ENCODE measurements around the gene FAM114A1.

Gene FAM114A1

GRCh38 chr4:38858097-38858420 lies 9.5 kb upstream of the FAM114A1 start:
- DNase-seq (ENCODE audit: low read depth in 2 of 2): no peak

GRCh38 chr4:38859501-38859900 lies 8.1 kb upstream of the FAM114A1 start:
- DNase-seq (ENCODE audit: low read depth in 2 of 2): no peak

GRCh38 chr4:38860788-38861424 lies 6.7 kb upstream of the FAM114A1 start:
- DNase-seq (ENCODE audit: low read depth in 2 of 2): no peak

- DNase-seq (ENCODE audit: low read depth in 2 of 2): no peak
Measured at GRCh38 chr4:38861791-38862190, 5.8 kb upstream of the FAM114A1 start.

GRCh38 chr4:38865445-38865844 lies 2.2 kb upstream of the FAM114A1 start:
- no peak for DNase-seq (ENCODE audit: low read depth in 2 of 2)

DNA sequence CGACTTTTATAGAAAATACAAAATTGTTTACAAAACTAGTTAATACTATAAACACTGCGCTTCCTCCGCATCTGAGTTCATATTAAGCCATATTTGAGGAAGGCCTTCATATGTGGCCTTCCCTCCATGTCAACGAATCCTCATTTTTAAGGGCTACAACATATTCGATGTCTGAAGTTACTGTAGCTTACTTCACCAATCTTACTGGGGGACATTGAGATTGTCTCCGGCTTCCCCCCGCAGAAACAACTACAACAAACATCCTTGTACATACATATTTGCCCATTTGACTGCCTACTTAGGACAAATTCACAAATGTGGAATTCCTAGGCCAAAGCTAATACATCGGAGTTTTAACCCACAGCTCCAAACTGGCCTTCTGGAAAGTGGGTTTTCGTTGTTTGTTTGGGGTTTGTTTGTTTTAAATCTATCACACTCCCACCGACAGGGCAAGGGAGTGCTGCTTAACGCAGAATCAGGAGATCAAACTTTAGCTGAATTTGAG lies 581 bp upstream of the FAM114A1 start:
- DNase-seq (ENCODE audit: low read depth in 2 of 2): no peak

DNA sequence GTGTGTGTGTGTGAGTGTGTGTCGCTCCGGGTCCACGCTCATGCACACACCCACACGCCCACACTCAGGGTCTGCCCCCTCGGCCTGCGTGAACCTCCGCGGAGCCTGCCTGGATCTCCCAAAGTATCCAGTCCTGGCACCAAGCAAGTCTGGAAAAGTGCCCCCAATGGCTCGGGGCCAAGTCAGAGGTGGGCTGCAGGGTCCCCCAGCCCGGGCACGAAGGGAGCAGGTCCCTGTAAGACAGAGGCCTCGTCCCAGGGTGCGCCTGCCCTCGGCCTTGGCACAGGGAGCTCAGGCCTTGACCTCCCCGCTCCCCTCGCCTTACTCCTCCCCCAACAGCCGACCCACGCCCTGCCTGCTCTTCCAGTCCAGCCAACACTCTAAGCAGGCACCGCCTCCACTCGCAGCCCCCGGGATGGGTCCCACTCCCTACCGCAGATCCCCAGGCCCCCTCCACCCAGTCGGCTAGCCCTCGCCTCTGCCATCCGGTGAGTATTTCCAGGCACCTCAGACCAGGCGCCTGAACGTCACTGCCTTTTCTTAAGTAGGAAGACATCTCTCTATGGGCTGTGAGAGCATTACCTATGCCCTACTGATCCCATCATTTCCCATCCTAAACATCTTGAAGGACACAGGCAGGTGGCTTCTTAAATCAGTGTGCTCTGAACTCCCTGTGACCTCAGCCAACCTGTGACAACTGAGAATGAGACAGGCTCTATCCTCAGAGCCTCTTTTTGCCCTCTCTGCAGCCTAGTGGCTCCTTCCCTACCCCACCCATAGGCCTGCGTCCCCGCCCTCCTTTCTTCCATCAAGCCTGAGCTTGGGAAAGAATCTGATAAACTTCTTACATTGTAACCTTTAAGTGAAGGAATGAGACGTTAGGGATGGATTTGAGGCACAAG lies 704 bp downstream of the FAM114A1 start:
- no peak for DNase-seq (ENCODE audit: low read depth in 2 of 2)

DNA sequence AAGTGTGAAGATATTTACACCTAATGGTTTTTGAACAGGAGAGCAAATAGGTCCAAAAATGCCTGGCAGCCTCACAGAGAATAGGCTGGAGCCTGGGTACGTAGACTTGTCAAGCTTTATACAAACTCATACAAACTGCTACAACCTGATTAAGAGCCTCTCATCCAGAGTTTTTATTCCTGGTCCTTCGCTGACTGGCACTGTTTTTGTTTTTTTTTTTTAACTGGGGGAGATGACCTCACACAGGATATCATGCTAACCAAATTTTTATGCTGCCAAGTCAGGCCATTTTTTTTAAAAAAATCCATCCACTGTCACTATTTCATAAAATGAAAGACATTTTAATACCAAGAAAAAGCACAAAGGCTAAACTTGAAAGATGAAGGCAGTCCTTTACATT lies 1.9 kb downstream of the FAM114A1 start:
- DNase-seq (ENCODE audit: low read depth in 2 of 2): no peak

- DNase-seq (ENCODE audit: low read depth in 2 of 2): no peak
Measured at GRCh38 chr4:38870098-38870808, 2.6 kb downstream of the FAM114A1 start.

DNA sequence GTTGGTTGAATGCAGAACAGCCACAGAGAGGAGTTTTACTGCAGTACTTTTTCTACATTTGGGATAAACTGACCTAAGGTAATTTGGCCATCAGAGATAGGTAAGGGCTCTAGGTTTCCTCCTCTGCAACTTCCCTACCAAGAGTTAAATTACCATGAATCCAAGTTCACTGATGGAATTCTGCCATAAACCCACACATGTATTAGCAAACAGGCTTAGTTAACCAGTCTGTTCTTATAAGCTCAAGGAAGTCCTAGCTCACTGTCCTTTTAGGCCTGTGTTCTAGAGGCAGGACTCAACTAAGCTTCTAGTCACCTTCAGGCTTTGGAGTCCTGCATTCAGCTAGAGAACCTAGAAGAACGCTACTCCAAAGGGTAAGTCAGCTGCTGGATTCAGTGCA lies 4.0 kb downstream of the FAM114A1 start:
- no peak for DNase-seq (ENCODE audit: low read depth in 2 of 2)

DNA sequence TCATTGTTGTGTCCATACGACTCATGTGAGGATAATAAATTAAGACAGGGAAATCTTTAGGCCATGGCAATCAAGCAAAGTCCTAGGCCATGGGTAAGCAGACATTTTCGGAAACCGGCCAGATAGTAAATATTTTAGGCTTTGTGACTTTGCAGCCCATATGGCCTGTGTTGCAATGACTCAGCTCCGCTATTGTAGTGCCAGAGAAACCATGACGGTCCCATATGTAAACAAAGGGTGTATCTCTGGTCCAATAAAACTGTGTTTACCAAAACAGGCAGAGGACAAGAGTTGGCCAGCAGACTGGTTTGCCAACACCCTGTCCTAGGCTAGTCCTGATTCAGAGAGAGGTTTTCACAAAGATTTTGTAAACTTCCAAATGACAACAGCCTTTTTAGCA lies 5.0 kb downstream of the FAM114A1 start:
- no peak for DNase-seq (ENCODE audit: low read depth in 2 of 2)

DNA sequence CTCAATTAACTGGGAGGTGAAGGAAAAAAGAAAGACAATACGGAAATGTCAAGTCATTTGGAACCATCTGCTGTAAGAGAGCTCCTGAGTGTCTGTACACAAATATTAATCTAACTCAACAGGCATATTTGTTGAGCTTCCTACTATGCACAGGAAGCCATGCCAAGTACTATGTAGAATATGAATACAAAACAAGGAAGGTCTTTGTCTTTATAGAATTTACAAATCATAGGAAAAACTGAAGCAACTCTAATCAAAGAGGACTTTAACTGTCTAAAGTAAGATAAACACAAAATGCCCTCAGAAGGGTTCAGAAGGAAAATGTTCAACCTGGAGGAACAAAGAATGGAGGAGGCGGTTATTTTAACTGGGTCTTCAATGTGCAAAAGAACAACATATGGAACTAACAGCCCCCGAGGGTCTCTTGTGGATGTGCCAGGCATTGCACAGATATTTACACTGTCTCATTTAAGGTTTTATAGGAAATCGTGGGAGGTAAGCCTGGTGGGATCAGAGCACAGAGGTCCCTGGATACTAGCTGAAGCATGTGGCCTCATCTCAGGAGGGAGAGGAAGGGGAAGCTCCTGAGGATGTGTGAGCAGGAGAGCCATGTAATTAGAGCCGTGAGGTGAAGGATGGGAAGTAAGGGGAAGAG lies 5.8 kb downstream of the FAM114A1 start:
- no peak for DNase-seq (ENCODE audit: low read depth in 2 of 2)

DNA sequence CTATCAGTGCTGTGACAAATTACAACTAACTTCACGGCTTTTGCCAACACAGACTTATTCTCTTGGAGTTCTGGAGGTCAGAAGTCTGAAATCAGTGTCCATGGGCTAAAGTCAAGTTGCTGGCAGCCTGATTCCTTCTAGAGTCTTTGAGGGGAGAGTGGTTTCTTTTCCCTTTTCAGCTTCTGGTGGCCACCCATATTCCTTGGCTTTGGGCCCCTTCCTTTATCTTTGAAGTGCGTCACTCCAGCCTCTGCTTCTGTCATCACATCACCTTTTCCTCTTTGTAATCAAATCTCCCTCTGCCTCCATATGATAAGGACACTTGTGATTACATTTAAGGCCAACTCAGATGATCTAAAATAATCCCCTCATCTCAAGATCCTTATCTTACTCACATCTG lies 9.0 kb downstream of the FAM114A1 start:
- DNase-seq (ENCODE audit: low read depth in 2 of 2): no peak

DNA sequence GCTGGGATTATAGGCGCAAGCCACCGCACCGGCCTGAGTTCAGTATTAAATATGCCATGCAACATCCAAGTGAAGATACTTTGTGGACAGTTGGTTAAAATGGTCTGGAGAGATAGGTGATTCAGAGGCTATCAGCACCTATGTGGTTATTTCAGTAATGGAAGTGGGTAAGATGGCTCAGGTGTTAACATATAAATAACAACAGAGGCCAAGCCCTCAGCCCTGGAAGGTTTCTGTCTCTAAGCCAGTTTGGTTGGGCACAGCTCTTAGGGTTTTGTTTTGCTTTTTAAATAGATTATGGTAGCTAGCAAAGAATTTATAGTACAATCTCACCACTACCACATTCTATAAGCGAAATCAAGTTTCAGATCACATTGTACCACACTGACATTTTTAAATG lies 16.6 kb downstream of the FAM114A1 start:
- no peak for DNase-seq (ENCODE audit: low read depth in 2 of 2)

- peak; percentile 74 to 78 for DNase-seq (ENCODE audit: low read depth in 2 of 2)
Measured at GRCh38 chr4:38889143-38889542, 21.5 kb downstream of the FAM114A1 start.

GRCh38 chr4:38891051-38891983 lies 23.7 kb downstream of the FAM114A1 start:
- DNase-seq (ENCODE audit: low read depth in 2 of 2): no peak

GRCh38 chr4:38894322-38894982 lies 26.8 kb downstream of the FAM114A1 start:
- DNase-seq (ENCODE audit: low read depth in 2 of 2): no peak

- no peak for DNase-seq (ENCODE audit: low read depth in 2 of 2)
Measured at GRCh38 chr4:38896940-38897339, 29.3 kb downstream of the FAM114A1 start.

- DNase-seq (ENCODE audit: low read depth in 2 of 2): no peak
Measured at GRCh38 chr4:38898245-38898644, 30.6 kb downstream of the FAM114A1 start.

DNA sequence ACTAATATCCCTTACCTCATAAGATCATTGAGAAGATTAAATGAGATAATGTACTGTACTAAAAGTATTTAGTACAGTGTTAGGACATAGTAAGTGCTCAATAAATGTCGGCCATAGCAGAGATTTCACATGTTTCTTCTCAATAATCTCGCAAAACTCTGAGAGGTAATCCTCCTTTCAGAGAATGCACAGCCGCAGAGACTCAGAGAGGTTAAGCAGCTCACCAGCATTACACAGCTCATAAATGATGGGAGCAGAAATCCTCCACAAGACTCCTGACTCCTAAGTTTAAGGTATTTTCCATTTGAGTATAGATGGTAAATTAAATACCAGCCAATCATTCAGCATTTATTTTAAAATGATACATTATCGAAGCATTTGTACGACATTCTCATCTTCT lies 34.6 kb downstream of the FAM114A1 start:
- DNase-seq (ENCODE audit: low read depth in 2 of 2): no peak

Measured in fibroblast of skin of left biceps (primary cell).